ENCODE results near the gene CFAP70.

GRCh38 chr10:73307203-73307800, 51.4 kb downstream of the CFAP70 start:
- TF ChIP-seq, protein P1, sequence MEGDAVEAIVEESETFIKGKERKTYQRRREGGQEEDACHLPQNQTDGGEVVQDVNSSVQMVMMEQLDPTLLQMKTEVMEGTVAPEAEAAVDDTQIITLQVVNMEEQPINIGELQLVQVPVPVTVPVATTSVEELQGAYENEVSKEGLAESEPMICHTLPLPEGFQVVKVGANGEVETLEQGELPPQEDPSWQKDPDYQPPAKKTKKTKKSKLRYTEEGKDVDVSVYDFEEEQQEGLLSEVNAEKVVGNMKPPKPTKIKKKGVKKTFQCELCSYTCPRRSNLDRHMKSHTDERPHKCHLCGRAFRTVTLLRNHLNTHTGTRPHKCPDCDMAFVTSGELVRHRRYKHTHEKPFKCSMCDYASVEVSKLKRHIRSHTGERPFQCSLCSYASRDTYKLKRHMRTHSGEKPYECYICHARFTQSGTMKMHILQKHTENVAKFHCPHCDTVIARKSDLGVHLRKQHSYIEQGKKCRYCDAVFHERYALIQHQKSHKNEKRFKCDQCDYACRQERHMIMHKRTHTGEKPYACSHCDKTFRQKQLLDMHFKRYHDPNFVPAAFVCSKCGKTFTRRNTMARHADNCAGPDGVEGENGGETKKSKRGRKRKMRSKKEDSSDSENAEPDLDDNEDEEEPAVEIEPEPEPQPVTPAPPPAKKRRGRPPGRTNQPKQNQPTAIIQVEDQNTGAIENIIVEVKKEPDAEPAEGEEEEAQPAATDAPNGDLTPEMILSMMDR (IDR thresholded peaks at IDR 0.05; ENCODE audit: control extremely low read depth in 1 of 3, insufficient read depth in 1 of 3, low read depth in 1 of 3, low read length in 3 of 3), result no peak
- TF ChIP-seq GTF2F1 (IDR thresholded peaks at IDR 0.05; ENCODE audit: borderline replicate concordance, low read depth, low read length), result no peak
- no peak for TF ChIP-seq POLR2A (IDR thresholded peaks at IDR 0.05; ENCODE audit: control extremely low read depth in 1 of 2, low read depth in 2 of 2, low read length in 2 of 2)
